ENCODE measurements around the gene CCPG1. TPM values are rescaled to one million over a fixed set of nuclear protein-coding genes. Genes with fewer than 3 reads are reported as not detected.
"Not testable (repeated sequence)": the region's sequence is repeated elsewhere in the genome, so short reads cannot be mapped to it uniquely, and the experiment has no call there.

The CCPG1 gene
- total and polyA plus RNA-seq, 2 of the 13 experiments (the other 11 are each of a cell fraction or from before 2014, with no cell fraction given) = 16.1 to 19.5 TPM

- ATAC-seq (no peak), FAIRE-seq (no peak), DNase-seq (ENCODE audit: low spot score) (no peak)
- intact Hi-C loops (cut with micrococcal nuclease; ENCODE audit: unreplicated experiment) = no loop called here
- peaks cover 40% of the 10 kb centered on the region for H3K4me1 ChIP-seq (ENCODE audit: insufficient read depth, low read length)
- H3K9me3 ChIP-seq (ENCODE audit: low read length) = no peaks in the 10 kb centered on the region
- no TSS peak for BruUV-seq (replicated peaks)
- no peaks in the 10 kb centered on the region for H3K27me3 ChIP-seq (ENCODE audit: control insufficient read depth in 1 of 2, insufficient read depth in 2 of 2, low read length in 2 of 2)
- no peak overlapping the region for H3K9ac ChIP-seq (ENCODE audit: insufficient read depth, low read depth, low read length)
- no peaks in the 10 kb centered on the region for H4K20me1 ChIP-seq (ENCODE audit: insufficient read depth, low read length)
- no peaks in the 10 kb centered on the region for H3K79me2 ChIP-seq (ENCODE audit: insufficient read depth, low read length)
- no peaks in the 10 kb centered on the region for H3K36me3 ChIP-seq (replicated peaks in 1 of 2; ENCODE audit: control insufficient read depth in 1 of 2, insufficient read depth in 2 of 2, low read length in 2 of 2)
- TF ChIP-seq NRL (CRISPR knock-in tag; IDR thresholded peaks at IDR 0.05; ENCODE audit: borderline replicate concordance) (no peak), ZNF251 (CRISPR knock-in tag; IDR thresholded peaks at IDR 0.05) (no peak), SRSF4 (IDR thresholded peaks at IDR 0.05; ENCODE audit: low read depth, low read length, poor library complexity, severe bottlenecking) (no peak), ZNF841 (CRISPR knock-in tag; IDR thresholded peaks at IDR 0.05; ENCODE audit: borderline replicate concordance) (no peak), BRCA1 (CRISPR knock-in tag; IDR thresholded peaks at IDR 0.05) (no peak), GTF3A (CRISPR knock-in tag; conservative IDR thresholded peaks at IDR 0.05) (no peak)
- TF ChIP-seq, protein P1, sequence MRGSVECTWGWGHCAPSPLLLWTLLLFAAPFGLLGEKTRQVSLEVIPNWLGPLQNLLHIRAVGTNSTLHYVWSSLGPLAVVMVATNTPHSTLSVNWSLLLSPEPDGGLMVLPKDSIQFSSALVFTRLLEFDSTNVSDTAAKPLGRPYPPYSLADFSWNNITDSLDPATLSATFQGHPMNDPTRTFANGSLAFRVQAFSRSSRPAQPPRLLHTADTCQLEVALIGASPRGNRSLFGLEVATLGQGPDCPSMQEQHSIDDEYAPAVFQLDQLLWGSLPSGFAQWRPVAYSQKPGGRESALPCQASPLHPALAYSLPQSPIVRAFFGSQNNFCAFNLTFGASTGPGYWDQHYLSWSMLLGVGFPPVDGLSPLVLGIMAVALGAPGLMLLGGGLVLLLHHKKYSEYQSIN (CRISPR knock-in tag; IDR thresholded peaks at IDR 0.05; ENCODE audit: borderline replicate concordance) = no peak
- TF ChIP-seq, protein P2, sequence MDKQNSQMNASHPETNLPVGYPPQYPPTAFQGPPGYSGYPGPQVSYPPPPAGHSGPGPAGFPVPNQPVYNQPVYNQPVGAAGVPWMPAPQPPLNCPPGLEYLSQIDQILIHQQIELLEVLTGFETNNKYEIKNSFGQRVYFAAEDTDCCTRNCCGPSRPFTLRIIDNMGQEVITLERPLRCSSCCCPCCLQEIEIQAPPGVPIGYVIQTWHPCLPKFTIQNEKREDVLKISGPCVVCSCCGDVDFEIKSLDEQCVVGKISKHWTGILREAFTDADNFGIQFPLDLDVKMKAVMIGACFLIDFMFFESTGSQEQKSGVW (CRISPR knock-in tag; IDR thresholded peaks at IDR 0.05; ENCODE audit: borderline replicate concordance) = no peak
- in situ Hi-C loops (cut with HindIII; ENCODE audit: extremely low pct_ligation_motif_present, low pct_unique_long_range_greater_than_20kb) = no loop called here
- H3K27ac ChIP-seq (ENCODE audit: extremely low read length, insufficient read depth, low read length) = no peak overlapping the region
- 100% methylated on average over 1 of the region's 1 CpG for WGBS (ENCODE audit: low lambda C conversion rate)
- CTCF ChIA-PET (ENCODE audit: low intra/inter-chr PET ratio, low total read pairs) = no interaction called here
- no peak overlapping the region for H3K4me2 ChIP-seq (ENCODE audit: low read depth, low read length)
- POLR2A ChIA-PET = no interaction called here
- no peak overlapping the region for H3K4me3 ChIP-seq (replicated peaks in 1 of 3; ENCODE audit: insufficient read depth in 1 of 3, low read depth in 2 of 3, low read length in 3 of 3)
- H2AFZ ChIP-seq (ENCODE audit: low read length) = no peak overlapping the region
These were observed 6.3 kb downstream of the CCPG1 start for GRCh38 chr15:55401786-55402246.

DNA sequence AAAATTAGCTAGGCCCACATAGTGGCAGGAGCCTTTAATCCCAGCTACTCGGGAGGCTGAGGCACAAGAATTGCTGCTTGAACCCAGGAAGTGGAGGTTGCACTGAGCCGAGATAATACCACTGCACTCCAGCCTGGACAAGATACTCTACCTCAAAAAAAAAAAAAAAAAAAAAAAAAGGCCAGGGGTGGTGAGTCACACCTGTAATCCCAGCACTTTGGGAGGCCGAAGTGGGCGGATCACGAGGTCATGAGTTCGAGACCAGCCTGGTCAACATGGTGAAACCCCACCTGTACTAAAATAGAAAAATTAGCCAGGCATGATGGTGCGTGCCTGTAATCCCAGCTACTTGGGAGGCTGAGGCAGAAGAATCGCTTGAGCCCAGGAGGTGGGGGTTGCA lies 8.1 kb downstream of the CCPG1 start:
- WGBS (ENCODE audit: low lambda C conversion rate) = 99% methylated on average over 8 of the region's 8 CpGs
- H3K9ac ChIP-seq (ENCODE audit: insufficient read depth, low read depth, low read length); BruUV-seq (replicated peaks); H3K27me3 ChIP-seq (ENCODE audit: control insufficient read depth in 1 of 2, insufficient read depth in 2 of 2, low read length in 2 of 2); ATAC-seq; H2AFZ ChIP-seq (ENCODE audit: low read length); H3K36me3 ChIP-seq (replicated peaks in 1 of 2; ENCODE audit: control insufficient read depth in 1 of 2, insufficient read depth in 2 of 2, low read length in 2 of 2); H3K79me2 ChIP-seq (ENCODE audit: insufficient read depth, low read length); H3K9me3 ChIP-seq (ENCODE audit: low read length); DNase-seq (ENCODE audit: low spot score); intact Hi-C loops (cut with micrococcal nuclease; ENCODE audit: unreplicated experiment); FAIRE-seq; POLR2A ChIA-PET; H3K27ac ChIP-seq (ENCODE audit: extremely low read length, insufficient read depth, low read length); in situ Hi-C loops (cut with HindIII; ENCODE audit: extremely low pct_ligation_motif_present, low pct_unique_long_range_greater_than_20kb); CTCF ChIA-PET (ENCODE audit: low intra/inter-chr PET ratio, low total read pairs); H3K4me2 ChIP-seq (ENCODE audit: low read depth, low read length); H4K20me1 ChIP-seq (ENCODE audit: insufficient read depth, low read length); H3K4me3 ChIP-seq (replicated peaks in 1 of 3; ENCODE audit: insufficient read depth in 1 of 3, low read depth in 2 of 3, low read length in 3 of 3): not testable (repeated sequence)
- peaks cover 29% of the 10 kb centered on the region for H3K4me1 ChIP-seq (ENCODE audit: insufficient read depth, low read length)

Measured in HepG2 (cell line).